ENCODE results near the gene PKM. TPM values are rescaled to one million over a fixed set of nuclear protein-coding genes. Genes with fewer than 3 reads are reported as not detected.

PKM gene
- total and polyA plus RNA-seq, 9 of the 15 experiments (the other 6 are each of a cell fraction or from before 2014, with no cell fraction given): 140 to 825 (median 383) TPM

- TF ChIP-seq CREB3L1 (IDR thresholded peaks at IDR 0.05; ENCODE audit: borderline replicate concordance, low read depth) (no peak; the same call in 1 of the 2 replicates), ERF (CRISPR knock-in tag; IDR thresholded peaks at IDR 0.05) (no peak), ZNF695 (CRISPR knock-in tag; IDR thresholded peaks at IDR 0.05) (no peak), ZBTB26 (CRISPR knock-in tag; IDR thresholded peaks at IDR 0.05) (no peak), EZH2 (IDR thresholded peaks at IDR 0.05; ENCODE audit: borderline replicate concordance, low read depth, low read length) (no peak), TCF7L2 (IDR thresholded peaks at IDR 0.05; ENCODE audit: low read depth, low read length) (no peak), RBFOX2 (IDR thresholded peaks at IDR 0.05; ENCODE audit: low read depth, low read length) (peak; percentile 98), ZNF586 (CRISPR knock-in tag; conservative IDR thresholded peaks at IDR 0.05) (no peak), E4F1 (CRISPR knock-in tag; IDR thresholded peaks at IDR 0.05; ENCODE audit: borderline replicate concordance) (no peak), ETV1 (tag; conservative IDR thresholded peaks at IDR 0.05; ENCODE audit: low read depth) (peak; percentile 31; the same call in 1 of the 2 replicates), ZNF408 (CRISPR knock-in tag; IDR thresholded peaks at IDR 0.05; ENCODE audit: low read depth) (no peak), RERE (CRISPR knock-in tag; IDR thresholded peaks at IDR 0.05; ENCODE audit: borderline replicate concordance) (no peak), GTF2E2 (tag; IDR thresholded peaks at IDR 0.05) (no peak), YY1 (IDR thresholded peaks at IDR 0.05; ENCODE audit: borderline replicate concordance in 1 of 3, control insufficient read depth in 1 of 3, extremely low read depth in 1 of 3, insufficient read depth in 3 of 3, insufficient read length in 1 of 3, insufficient replicate concordance in 2 of 3, low read depth in 1 of 3, low read length in 2 of 3) (peak in 2 of 3 experiments; percentile 53), WHSC1 (IDR thresholded peaks at IDR 0.05; ENCODE audit: low read length) (no peak), ZNF316 (IDR thresholded peaks at IDR 0.05) (no peak)
Measured at GRCh38 chr15:72231066-72231832, at the start of gene PKM (continued).
